GM21515 (cell line): ENCODE data around the gene OR51G2.
"Not testable (repeated sequence)": the region's sequence is repeated elsewhere in the genome, so short reads cannot be mapped to it uniquely, and the experiment has no call there.

Source experiments
- ATAC-seq: cut with Tn5 transposase; IDR thresholded peaks from one replicate; pipeline ENCODE4 v1.9.1; 2021; ENCODE audit not compliant: unreplicated experiment

Gene OR51G2, protein sequence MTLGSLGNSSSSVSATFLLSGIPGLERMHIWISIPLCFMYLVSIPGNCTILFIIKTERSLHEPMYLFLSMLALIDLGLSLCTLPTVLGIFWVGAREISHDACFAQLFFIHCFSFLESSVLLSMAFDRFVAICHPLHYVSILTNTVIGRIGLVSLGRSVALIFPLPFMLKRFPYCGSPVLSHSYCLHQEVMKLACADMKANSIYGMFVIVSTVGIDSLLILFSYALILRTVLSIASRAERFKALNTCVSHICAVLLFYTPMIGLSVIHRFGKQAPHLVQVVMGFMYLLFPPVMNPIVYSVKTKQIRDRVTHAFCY

DNA sequence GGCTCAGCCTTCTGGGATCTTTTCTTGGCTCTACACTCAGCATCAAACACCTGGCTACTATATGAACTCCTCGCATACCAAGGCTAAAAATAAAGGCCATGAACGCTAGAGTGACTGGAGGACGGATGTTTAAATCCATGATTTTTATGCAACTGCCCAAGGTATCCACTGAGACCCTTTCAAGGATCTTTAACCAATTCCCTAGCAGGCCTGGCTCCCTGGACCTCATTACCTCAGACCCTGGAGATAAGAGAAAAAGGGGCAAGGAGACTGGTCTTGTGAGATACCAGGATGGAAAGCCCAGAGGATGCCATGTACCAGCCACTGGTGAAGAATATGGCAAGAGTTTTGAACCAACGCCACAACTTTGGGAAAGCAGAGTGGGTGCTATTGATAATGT lies at the start of gene OR51G2:
OR51G2 (minus strand) TSS at position 101 of the 400 bp plus-strand sequence. CDS start 3,687 bp downstream, outside the sequence.
- no peak for ATAC-seq

DNA sequence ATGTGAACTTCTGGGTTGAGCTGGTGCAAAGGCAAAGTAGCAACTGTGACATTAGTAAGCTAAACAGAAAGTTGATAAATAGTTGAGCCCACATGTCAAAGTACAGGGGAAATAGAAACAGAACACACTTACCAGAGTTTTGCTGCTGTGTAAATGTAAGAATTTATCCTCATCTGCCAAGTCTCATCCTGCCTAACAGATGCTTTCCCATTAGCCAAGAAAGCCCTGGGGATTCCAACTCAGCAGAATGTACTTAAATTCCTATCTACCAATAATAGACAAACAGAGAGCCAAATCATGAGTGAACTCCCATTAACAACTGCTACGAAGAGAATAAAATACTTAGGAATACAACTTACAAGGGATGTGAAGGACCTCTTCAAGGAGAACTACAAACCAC lies 43.7 kb upstream of the OR51G2 start:
- ATAC-seq, result no peak

DNA sequence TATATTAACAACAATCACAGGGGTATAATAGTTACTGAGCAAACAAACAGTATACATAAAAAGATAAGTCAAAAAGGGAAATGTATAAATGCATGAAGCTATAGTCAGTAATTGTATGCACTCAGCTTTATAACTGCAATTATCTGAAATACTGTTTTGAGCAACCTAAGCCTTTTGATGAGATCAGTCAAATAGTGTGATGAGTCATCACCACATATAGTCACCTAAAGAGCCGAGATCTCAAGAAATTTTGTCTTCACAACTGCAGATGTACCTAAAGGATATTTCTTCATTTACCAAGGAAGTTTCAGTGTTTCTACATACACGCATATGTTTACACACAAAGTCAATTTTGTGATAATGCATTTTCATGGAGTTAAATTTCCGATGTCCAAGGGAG lies 41.7 kb upstream of the OR51G2 start:
- ATAC-seq, result no peak

DNA sequence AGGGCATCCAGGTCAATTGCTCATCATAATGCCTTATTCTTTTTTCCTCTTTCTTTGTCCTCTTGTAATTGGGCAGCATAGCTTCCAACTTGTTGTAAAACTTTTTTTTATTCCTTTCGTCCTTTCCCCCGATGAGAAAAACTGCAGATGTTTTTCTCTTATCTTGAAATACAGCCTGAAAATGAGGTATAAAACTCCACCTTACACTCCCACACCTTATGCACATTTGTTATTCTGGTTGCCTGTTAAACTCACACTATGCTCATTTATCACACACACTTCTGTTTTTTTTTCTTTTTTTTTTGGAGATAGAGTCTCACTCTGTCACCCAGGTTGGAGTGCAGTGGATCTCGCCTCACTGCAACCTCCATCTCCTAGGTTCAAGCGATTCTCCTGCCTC lies 38.2 kb upstream of the OR51G2 start:
- ATAC-seq, result no peak

DNA sequence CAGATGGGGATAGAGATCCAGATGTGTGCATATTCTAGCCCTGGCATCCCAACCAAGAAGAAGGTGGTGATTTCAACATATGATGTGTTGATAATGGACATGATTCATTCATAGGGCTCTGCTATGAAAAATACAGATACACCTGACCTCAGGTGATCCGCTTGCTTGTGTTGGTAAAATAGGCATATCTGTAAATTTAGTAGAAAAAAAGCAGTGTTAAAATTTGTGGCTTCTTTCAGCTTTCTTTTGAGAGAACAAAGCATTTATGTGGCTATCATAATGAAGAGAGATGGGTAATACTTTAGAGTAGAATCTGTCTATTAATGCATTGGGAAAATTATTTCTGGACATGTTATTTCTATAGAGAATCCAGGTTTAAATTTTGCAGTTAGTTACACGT lies 36.5 kb upstream of the OR51G2 start, which contains the start of gene OR51A2:
OR51A2 (minus strand) TSS at position 101 of the 400 bp plus-strand sequence; CDS start at position 101, 0 bp downstream.
- ATAC-seq, result not testable (repeated sequence)

DNA sequence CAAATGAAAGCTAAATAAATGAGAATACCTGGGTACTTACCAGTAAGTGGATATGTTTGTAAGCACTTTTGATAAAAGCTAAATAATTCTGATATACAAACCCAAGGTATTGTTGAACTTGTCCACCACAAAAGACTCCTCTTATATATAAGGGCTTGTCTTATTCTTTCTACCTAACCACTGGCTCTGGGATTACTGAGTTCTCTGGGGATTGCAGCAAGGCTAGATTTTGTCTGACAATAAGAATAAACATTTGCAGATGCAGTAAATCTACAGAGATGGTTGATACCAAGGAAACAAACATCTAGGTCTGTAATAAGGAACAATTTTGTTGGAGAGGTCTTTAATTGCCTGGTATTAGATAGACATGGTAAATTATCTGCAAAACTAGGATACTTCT lies 28.4 kb upstream of the OR51G2 start, which contains the start of gene OR51A4:
OR51A4 (minus strand) TSS at position 101 of the 400 bp plus-strand sequence. CDS start 505 bp downstream, outside the sequence.
- no peak for ATAC-seq

DNA sequence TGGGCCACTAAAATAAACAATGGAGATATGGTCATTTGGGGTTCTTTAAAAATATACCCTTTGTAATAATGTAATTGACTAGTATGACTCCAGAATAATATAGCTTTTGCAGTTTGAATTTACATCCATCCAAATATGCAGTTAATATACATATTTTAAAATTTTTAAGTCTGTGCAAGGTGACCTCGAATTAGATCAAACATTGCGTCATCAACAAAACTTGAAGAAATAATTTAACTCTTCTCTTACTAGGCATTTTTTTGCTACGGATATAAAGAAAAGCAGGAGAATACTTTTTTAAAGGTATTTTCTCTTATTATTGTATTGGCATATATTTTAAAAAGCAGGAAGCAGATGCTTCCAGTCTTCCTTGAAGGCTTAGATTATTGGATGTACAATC lies 17.6 kb upstream of the OR51G2 start:
- ATAC-seq, result no peak

DNA sequence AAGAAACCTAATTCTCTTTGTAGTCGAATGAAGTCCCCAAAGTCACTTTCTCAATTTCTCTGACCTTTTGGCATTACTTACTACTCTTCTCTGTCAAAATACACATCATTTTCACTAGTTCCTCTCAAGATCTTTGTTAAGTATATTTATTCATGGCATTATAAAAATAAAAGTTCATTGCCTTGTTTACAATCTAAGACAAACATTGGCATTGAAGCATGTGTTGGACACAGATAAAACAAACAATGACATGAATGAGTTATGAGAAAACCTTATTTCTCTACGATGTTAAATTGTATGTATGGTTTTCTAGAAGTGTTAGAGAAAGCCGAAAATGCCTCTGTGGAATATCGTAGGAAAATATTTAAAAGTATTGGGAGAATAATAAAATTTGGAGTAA lies 13.6 kb upstream of the OR51G2 start:
- no peak for ATAC-seq

DNA sequence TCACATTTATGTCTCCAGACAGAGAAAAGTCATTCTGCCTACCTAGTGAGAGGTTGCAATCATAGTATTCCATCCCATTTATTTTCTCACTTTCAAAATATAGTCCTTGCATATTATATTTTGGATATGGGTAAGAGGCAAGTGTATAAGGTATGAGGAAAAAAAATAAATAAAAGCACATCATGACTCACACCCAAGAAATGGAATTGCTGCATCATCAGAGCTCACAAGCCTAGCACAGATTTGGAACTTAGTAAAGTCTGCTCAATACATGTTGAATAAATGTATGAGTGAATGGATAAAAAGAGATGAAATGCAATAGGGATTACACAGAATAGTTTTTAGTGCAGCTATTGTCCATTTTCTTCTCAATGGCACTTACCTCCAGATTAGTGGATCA lies 7.5 kb upstream of the OR51G2 start:
- ATAC-seq, result no peak

DNA sequence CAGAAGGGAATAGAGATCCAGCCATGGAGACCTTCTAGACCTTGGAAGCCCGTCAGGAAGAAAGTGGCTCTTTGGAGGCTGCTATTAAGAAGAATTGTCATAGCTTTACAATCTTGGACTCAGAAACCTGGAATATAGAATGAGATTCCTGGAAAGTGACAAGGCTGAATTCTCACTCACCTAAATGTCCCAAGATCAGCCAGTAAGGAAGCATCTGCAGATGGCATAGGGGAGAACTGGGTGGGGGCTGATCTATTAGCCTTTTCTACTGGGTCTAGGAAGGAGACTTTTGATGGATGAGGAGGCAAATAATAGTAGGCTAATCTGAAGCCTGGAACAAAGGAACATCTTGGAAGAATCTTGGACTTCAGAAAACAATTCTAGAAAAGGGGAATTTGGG lies 5.1 kb upstream of the OR51G2 start, which contains the start of gene OR51G1:
OR51G1 (minus strand) TSS at position 101 of the 400 bp plus-strand sequence; CDS start at position 101, 0 bp downstream.
- ATAC-seq, result no peak

DNA sequence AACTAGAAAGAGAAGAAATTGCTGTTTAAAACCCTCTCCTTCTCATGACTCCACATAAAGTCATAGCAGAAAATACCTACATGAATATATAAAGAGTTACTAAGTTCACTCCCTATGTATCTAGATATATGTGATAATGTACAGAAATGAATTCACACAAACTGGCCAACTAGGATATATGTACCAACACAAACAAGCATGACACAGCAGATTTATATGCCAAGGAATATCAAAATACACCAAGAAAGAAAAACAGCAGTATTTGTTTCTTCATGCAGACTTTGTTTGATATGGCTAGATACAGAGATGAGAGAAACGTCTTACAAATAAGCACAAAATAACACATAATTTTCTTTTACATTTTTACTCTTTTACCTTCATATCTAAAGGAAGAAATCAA lies 3.2 kb upstream of the OR51G2 start:
- ATAC-seq, result no peak

DNA sequence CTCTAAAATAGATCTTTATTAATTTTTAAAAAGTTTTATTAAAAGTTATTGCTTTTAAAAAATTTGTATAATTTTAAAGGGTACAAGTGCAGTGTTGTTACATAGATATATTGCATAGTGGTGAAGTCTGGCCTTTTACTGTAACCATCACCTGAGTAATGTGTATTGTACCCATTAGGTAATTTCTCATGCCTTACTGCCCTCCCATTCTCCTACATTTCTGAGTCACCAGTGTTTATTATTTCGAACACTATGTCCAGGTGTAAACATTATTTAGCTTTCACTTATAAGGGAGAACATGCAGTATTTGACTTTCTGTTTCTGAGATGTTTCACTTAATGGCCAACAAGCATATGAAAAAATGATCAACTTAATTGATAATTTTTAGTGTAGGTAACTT lies 2.6 kb upstream of the OR51G2 start:
- no peak for ATAC-seq

DNA sequence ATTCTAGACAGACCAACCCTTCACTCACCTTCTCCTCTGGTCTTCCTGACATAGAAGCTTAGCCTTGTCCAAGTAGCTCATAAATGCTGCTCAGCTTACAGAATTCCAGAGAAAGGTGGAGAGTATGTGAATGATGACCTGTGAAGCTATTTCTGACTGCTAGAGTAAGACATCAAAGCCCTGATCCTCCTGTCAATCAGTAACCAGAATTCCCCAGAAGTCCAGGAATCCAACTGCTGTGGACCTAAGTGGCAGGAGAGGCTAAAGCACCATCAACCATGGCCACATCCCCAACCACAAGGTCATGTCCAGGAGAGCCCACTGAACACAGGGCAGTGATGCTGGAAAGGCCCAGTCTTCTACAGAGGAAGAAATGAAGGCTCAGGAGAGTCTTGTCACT lies 2.6 kb downstream of the OR51G2 start:
- no peak for ATAC-seq

DNA sequence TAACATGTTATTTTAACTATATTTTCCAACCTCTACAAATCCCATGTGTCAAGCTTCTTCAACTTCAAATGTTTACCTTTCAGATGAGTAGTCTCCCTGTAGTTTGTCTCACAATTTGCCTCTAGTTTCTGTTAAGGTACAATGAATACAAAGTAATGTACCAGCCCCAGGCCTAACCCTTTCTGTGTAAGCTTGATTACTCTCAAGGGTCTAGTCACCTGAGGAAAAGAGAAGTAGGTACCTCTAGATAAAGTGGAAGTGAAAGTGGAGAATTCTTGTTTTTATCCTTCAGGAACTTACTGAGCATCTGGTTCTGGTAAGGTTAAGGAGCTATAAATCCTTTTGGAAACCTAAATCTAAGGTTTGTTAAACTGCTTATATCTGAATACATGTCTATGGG lies 15.7 kb downstream of the OR51G2 start, which contains the start of gene OR51A7:
OR51A7 (plus strand) TSS at position 300 of the 400 bp plus-strand sequence. CDS start 3,587 bp downstream, outside the sequence.
- ATAC-seq, result no peak

DNA sequence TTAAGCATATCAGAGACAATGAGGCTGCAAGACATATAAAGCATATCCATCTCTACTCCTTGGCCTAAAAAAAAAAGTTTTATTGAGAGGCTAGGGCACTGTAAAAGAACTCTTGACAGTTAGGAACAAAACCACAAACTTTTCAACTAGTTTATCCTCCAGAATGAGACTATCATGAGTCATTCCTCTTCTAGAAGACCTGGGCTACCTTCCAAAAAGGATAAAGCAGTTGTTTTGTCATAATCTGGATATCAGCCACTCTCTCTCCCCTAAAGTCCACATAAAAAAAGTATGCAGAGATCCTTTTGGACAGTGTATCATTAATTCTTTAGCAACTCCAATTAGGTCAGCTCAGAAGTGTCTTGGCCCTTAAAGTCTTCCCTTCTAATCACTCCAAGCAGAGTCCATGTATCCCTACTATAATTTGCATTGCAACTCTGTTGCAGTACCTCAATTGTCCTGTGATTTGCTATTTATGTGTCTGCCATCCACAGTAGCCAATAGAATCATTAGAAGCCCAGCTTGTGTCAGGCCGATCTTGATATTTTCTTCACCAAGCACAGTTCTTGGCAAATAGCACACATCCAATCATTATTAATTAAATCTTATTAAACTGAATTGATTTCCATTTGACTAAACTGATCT lies 27.0 kb downstream of the OR51G2 start:
- no peak for ATAC-seq

DNA sequence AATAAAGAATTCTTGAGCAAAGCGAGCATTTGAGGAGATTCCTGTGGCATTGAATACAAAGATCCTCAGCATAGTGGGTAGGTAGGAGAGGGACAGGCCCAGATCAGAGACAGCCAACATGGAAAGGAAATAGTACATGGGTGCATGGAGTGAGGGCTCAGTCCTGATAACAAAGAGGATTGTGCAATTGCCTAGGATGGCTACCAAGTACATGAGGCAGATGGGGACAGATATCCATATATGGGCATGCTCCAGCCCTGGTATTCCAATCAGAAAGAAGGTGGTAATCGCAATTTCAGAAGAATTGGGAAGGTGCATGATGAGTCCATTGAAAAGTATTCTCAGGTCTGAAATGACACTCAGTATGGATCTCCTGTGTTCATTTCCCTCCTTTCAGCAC lies 28.9 kb downstream of the OR51G2 start:
- ATAC-seq, result no peak

DNA sequence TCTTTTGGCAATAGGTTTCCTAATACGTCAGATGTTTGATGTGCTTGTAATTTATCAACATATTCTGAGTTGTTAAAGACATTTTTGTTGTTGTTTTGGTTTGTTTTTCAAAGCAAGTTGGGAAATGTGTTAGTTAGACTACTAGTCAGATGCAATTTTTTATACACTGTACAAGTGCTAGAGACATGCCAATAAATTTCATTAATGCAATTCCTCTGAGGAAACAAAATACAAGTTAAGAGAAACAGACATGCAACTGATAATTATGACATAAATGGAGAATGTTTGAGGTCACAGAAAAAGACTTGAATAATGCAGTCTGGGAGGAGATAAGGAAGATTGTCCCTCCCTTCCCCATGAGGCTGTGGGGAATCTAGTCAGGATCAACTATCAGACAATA lies 31.6 kb downstream of the OR51G2 start:
- ATAC-seq, result no peak

DNA sequence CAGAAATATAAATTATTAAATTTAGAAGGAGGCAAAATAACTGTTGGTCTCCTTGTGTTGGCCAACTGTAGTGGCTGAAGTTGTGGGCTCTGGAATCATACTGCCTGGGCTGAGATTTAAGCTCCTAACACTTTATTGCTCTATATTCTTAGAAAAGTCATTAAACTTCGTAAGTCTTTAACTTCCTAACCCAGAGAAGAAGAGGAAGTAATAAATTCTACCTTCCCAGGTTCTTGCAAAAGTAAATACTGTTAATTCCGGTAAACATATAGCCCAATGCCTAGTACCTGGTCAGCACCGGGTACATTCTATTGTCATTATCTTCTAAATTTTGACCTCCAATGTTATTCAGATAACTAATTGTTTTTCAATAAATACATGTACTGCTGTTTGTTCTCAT lies 33.0 kb downstream of the OR51G2 start:
- ATAC-seq, result no peak

DNA sequence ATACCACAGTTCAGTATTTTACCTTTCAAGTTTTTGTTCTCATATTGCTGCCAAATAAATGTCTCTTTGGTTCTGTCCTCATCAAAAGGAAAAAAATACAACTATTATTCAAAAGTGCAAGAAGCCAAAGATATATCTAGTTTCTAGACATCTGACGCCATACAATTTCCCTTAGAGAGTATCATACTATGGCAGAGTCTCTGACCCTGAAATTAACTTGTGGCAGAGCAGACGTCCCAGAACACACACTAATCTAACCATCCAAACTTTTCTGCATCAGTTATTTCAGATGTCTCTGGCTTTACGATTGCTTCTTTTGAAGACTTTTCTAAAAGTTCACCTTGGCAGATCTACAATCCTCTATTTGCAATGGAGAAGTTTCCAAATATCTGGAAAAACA lies 34.8 kb downstream of the OR51G2 start:
- ATAC-seq, result no peak

DNA sequence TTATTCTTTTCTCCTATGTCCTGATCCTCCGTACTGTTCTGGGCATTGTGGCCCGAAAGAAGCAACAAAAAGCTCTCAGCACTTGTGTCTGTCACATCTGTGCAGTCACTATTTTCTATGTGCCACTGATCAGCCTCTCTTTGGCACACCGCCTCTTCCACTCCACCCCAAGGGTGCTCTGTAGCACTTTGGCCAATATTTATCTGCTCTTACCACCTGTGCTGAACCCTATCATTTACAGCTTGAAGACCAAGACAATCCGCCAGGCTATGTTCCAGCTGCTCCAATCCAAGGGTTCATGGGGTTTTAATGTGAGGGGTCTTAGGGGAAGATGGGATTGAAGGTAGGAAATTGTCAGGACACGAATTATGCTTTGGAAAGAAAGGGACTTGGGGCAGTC lies 36.6 kb downstream of the OR51G2 start:
- ATAC-seq, result no peak

DNA sequence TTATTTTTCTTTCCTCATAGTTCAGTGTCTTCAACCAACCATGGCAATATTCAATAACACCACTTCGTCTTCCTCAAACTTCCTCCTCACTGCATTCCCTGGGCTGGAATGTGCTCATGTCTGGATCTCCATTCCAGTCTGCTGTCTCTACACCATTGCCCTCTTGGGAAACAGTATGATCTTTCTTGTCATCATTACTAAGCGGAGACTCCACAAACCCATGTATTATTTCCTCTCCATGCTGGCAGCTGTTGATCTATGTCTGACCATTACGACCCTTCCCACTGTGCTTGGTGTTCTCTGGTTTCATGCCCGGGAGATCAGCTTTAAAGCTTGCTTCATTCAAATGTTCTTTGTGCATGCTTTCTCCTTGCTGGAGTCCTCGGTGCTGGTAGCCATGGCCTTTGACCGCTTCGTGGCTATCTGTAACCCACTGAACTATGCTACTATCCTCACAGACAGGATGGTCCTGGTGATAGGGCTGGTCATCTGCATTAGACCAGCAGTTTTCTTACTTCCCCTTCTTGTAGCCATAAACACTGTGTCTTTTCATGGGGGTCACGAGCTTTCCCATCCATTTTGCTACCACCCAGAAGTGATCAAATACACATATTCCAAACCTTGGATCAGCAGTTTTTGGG lies 37.2 kb downstream of the OR51G2 start, which contains the start of gene OR51T1:
OR51T1 (plus strand) TSS at position 41 of the 641 bp plus-strand sequence; CDS start at position 41, 0 bp downstream.
- ATAC-seq, result no peak

DNA sequence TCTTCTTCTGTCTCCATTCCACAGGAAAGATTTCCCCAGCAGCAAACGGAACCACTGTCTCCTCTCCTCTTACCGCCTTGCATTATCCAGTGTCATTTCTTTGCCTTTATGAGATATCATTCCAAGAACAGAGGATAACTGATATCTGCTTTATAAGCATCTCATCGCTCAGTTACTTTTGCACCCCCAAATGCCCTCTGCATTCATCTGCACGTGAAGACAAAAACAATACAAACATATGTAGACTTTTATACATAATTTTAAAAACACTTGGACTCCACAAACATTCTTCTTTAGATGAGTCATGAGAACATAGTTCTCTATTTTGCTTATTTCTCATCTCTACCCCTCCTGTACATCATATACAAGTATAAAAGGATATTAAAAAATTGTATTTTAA lies 38.0 kb downstream of the OR51G2 start:
- no peak for ATAC-seq
